ENCODE data around the gene GLT8D2.

DNA sequence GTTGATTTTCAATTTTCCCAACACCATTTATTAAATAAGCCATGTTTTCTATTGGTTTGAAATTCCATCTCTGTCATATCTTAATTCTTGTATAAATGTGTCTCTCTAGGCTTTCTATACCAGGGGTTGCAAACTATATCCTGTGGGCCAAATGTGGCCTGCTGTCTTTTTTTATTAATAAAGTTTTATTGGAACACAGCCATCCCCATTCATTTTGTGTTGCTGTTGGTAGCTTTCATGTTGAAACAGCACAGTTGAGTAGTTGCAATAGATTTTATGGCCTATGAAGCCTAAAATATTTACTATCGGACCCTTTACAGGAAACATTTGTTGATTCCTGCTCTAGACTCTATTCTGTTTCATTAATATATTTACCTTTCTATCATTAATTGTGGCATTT lies 23.7 kb upstream of the GLT8D2 start:
- TF ChIP-seq, protein P1, sequence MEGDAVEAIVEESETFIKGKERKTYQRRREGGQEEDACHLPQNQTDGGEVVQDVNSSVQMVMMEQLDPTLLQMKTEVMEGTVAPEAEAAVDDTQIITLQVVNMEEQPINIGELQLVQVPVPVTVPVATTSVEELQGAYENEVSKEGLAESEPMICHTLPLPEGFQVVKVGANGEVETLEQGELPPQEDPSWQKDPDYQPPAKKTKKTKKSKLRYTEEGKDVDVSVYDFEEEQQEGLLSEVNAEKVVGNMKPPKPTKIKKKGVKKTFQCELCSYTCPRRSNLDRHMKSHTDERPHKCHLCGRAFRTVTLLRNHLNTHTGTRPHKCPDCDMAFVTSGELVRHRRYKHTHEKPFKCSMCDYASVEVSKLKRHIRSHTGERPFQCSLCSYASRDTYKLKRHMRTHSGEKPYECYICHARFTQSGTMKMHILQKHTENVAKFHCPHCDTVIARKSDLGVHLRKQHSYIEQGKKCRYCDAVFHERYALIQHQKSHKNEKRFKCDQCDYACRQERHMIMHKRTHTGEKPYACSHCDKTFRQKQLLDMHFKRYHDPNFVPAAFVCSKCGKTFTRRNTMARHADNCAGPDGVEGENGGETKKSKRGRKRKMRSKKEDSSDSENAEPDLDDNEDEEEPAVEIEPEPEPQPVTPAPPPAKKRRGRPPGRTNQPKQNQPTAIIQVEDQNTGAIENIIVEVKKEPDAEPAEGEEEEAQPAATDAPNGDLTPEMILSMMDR (IDR thresholded peaks at IDR 0.05; ENCODE audit: low read depth, low read length, poor library complexity, severe bottlenecking): no peak
- no peak for TF ChIP-seq EZH2phosphoT487 (IDR thresholded peaks at IDR 0.05; ENCODE audit: borderline replicate concordance, low read length)

Measured in DOHH2 (cell line).